Heart left ventricle (tissue), 16 donors: ENCODE data around the gene FAM240B. TPM values are rescaled to one million over a fixed set of nuclear protein-coding genes. Genes with fewer than 3 reads are reported as not detected.
A peak's percentile ranks its signal among the peaks of the same experiment; 100 is the strongest.

Experiments used
- ATAC-seq, 4 donors: fragments of 200-7000 bp; cut with Tn5 transposase; one replicate each; pipeline ENCODE4 v1.9.1; 2020 to 2022; ENCODE audit warnings: moderate library complexity in 4 of 4, mild to moderate bottlenecking in 3 of 4, moderate number of reproducible peaks in 1 of 4
- DNase-seq, 5 donors: peaks; one replicate each; pipeline ENCODE4 v3.0.0-alpha.2; 2020
- H3K27ac ChIP-seq, 12 donors: fragments of 200-600 bp; sonication (generic) in 4 of 12; one replicate each; pipeline versions ENCODE4 v1.5.0 to v1.8.0; 2016 to 2022; ENCODE audit warnings: mild to moderate bottlenecking in 2 of 12
- H3K27me3 ChIP-seq, 9 donors: fragments of 200-600 bp; sonication (generic) in 2 of 9; one replicate each; pipeline versions ENCODE4 v1.5.1 to v1.8.0; 2016 to 2022; ENCODE audit warnings: mild to moderate bottlenecking in 3 of 9
- H3K36me3 ChIP-seq, 9 donors: fragments of 200-600 bp; sonication (generic) in 2 of 9; one replicate each; pipeline versions ENCODE4 v1.5.0 to v1.8.0; 2018 to 2022; ENCODE audit warnings: mild to moderate bottlenecking in 2 of 9
- H3K4me1 ChIP-seq, 12 donors: fragments of 200-600 bp; sonication (generic) in 4 of 12; one replicate each; pipeline versions ENCODE4 v1.5.0 to v1.8.0; 2016 to 2022; ENCODE audit warnings: mild to moderate bottlenecking in 3 of 12
- H3K4me3 ChIP-seq, 12 donors: fragments of 200-600 bp; sonication (generic) in 4 of 12; one replicate each; pipeline versions ENCODE4 v1.5.0 to v1.8.0; 2017 to 2022; ENCODE audit warnings: mild to moderate bottlenecking in 9 of 12, moderate library complexity in 4 of 12
- H3K9me3 ChIP-seq, 12 donors: fragments of 200-600 bp; sonication (generic) in 4 of 12; one replicate each; pipeline versions ENCODE4 v1.5.0 to v1.8.0; 2016 to 2022; ENCODE audit warnings: mild to moderate bottlenecking in 1 of 12
- POLR2A ChIP-seq, 2 donors: fragments of 450-650 bp; IDR thresholded peaks; one replicate each; pipeline ENCODE4 v1.6.1; 2017; ENCODE audit warnings: antibody characterized with exemption in 2 of 2, mild to moderate bottlenecking in 2 of 2, moderate library complexity in 2 of 2
- WGBS, 4 donors: extraction: QIAGEN DNeasy Blood & Tissue Kit in 2 of 4; methylation state at CpG; one replicate each; pipeline versions ENCODE4 v1.1.5 to v1.1.7; 2013 to 2018; 5-methylcytosine and 5-hydroxymethylcytosine counted together
- intact Hi-C, 10 donors: fragments of 100-400 bp; cut with DNase I; formaldehyde crosslinking; loops; one replicate each; pipeline versions ENCODE4 v1.11.1 to v1.14.2; 2022
- polyA plus RNA-seq, 2 donors: library from polyadenylated mRNA; stranded (reverse); fragments of 200-250 nt; gene quantifications; one replicate each; pipeline ENCODE4 v1.2.3, GENCODE V29; 2013
- total RNA-seq, 9 donors: library from RNA; depleted of rRNA in 2 of 9; stranded (reverse); fragments of >200 nt in 2 of 9; fragmentation: NEBNext Ultra II Directional in 3 of 9; extraction: Animal tissue kit (Norgen Biotek cat#: 25700) in 3 of 9; gene quantifications; one replicate each; pipeline versions ENCODE4 v1.1.0 to v1.2.4, GENCODE V29; 2016 to 2023
- TF ChIP-seq, protein P1 (sequence below), 12 donors: fragments of 200-600 bp; sonication (generic) in 4 of 12; IDR thresholded peaks; one replicate each; pipeline versions ENCODE4 v1.5.0 to v1.8.0; 2018 to 2022; ENCODE audit warnings: antibody characterized with exemption in 12 of 12, mild to moderate bottlenecking in 5 of 12
- donor health status: ischemic (EF 13 %, LVEDD 7.1; RV severe dilation, severe dysfunction).
- donor health status: healthy with polysubstance abuse.
- donor health status: DM: no; HTN: yes; CAD: no.
- donor health status: DM: no; HTN: no; CAD: no.
- donor health status: ischemic (EF 25% LVEDD 6.9; RV normal size, moderate dysfunction).
- donor health status: ischemic (EF 25% LVEDD 5.7; RV mildly dilated, moderate dysfunction).
- donor health status: healthy.
- donor health status: DM: yes; HTN: yes; CAD: no.
- donor health status: ischemic (EF 35%, LVEDD 5.7; RV mildly dilated, moderate dysfunction).
- donor health status: nonischemic (EF 11% LVEDD 7.7; RV severe dilation, severe dysfunction).
- donor health status: DM: yes; HTN: yes; CAD: no.
- donor health status: PGD.
- donor health status: ischemic (EF 29% LVEDD 5.4; RV normal size, mild dysfunction).
- donor health status: nonischemic (EF 23%, LVEDD 6.1; RV moderate dilation, normal function).

The FAM240B gene
- total and polyA plus RNA-seq, 11 donors, result not detected

GRCh38 chr9:38675831-38676230 lies 44.1 kb downstream of the FAM240B start:
- peak overlapping the region in 1 of 12 donors; percentile 27 for H3K27ac ChIP-seq
- 73 to 89% (median 88%) methylated on average over 2 of the region's 2 CpGs for WGBS, 4 donors
- H3K27me3 ChIP-seq, result no peaks in the 10 kb centered on the region

GRCh38 chr9:38675211-38675610 lies 44.7 kb downstream of the FAM240B start:
- ATAC-seq (no peak), DNase-seq (no peak)
- H3K4me1 ChIP-seq, result peaks cover 0 to 16% (median 5%) of the 10 kb centered on the region in 12 donors
- H3K4me3 ChIP-seq, result no peak overlapping the region
- H3K36me3 ChIP-seq, result no peaks in the 10 kb centered on the region
- intact Hi-C loops, result loop anchor here in 3 of 10 donors (5.0 to 10.0 kb wide), 4 partner anchors 42 to 760 kb away; partner anchors contain the start of gene ANKRD18A (in 1 of the 3)
- H3K27ac ChIP-seq, result no peak overlapping the region
- WGBS, 4 donors, result 94 to 97% (median 95%) methylated on average over 6 of the region's 6 CpGs
- no peaks in the 10 kb centered on the region for H3K9me3 ChIP-seq
- H3K27me3 ChIP-seq, result no peaks in the 10 kb centered on the region
- TF ChIP-seq POLR2A (IDR thresholded peaks at IDR 0.05), result no peak
- TF ChIP-seq, protein P1, sequence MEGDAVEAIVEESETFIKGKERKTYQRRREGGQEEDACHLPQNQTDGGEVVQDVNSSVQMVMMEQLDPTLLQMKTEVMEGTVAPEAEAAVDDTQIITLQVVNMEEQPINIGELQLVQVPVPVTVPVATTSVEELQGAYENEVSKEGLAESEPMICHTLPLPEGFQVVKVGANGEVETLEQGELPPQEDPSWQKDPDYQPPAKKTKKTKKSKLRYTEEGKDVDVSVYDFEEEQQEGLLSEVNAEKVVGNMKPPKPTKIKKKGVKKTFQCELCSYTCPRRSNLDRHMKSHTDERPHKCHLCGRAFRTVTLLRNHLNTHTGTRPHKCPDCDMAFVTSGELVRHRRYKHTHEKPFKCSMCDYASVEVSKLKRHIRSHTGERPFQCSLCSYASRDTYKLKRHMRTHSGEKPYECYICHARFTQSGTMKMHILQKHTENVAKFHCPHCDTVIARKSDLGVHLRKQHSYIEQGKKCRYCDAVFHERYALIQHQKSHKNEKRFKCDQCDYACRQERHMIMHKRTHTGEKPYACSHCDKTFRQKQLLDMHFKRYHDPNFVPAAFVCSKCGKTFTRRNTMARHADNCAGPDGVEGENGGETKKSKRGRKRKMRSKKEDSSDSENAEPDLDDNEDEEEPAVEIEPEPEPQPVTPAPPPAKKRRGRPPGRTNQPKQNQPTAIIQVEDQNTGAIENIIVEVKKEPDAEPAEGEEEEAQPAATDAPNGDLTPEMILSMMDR (IDR thresholded peaks at IDR 0.05), result no peak

More at GRCh38 chr9:38675831-38676230, 44.1 kb downstream of the FAM240B start:
- Histone ChIP-seq H3K4me1 (peaks cover 0 to 14% (median 5%) of the 10 kb centered on the region in 12 donors), H3K4me3 (no peak overlapping the region), H3K36me3 (no peaks in the 10 kb centered on the region), H3K9me3 (no peaks in the 10 kb centered on the region)
- intact Hi-C loops, result loop anchor here in 3 of 10 donors (5.0 to 10.0 kb wide), 4 partner anchors 41 to 761 kb away; partner anchors contain the start of gene ANKRD18A (in 1 of the 3)
- no peak for ATAC-seq
- DNase-seq, result no peak
- TF ChIP-seq, protein P1 (IDR thresholded peaks at IDR 0.05), result no peak
- TF ChIP-seq POLR2A (IDR thresholded peaks at IDR 0.05), result no peak

DNA sequence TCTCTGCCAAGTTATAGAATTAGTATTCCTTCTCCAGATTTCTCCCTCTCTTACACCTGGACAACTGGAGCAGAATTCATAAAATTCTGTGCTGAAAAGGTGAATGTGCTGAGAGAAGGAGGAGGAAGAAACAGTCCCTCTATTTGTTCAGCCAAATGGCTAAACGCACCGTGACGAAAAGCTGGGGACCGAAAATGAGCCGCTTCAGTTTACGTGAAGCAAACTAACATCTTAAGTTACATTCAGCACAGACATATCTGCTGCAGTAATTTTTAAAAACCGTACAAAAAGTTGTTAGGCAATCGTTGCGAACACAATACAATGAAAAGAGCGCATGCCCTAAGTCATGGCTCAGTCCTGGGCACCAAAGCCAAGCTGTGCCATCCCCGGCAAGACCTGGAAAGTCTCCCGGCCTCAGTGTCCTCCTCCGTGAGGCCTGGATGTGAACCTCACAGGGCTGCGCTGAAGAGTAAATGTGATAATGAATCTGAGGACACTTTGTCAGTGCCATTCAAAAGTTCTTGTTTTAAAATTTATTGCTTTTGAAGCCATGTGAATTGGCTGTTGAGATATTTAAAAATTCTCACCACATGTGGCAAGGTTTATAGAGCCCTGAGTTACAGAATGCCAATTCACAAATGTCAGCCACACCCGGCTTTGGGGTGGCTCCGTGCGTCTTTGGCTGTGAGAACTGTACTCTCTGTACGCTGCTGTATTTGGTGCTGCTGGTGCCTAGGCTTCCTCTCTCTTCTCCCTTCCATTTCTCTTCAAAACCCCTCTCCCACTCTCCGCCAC lies 46.3 kb downstream of the FAM240B start:
- Histone ChIP-seq H3K36me3 (no peaks in the 10 kb centered on the region), H3K9me3 (no peaks in the 10 kb centered on the region), H3K4me3 (no peak overlapping the region), H3K27ac (no peak overlapping the region), H3K4me1 (peaks cover 0 to 16% (median 5%) of the 10 kb centered on the region in 12 donors), H3K27me3 (no peaks in the 10 kb centered on the region)
- no peak for DNase-seq
- intact Hi-C loops, result loop anchor here in 2 of 10 donors (10.0 kb wide), 3 partner anchors 49 to 759 kb away; partner anchors contain the start of gene ANKRD18A (in 1 of the 2)
- WGBS, 4 donors, result 91 to 96% (median 94%) methylated on average over 19 of the region's 19 CpGs
- ATAC-seq, result no peak
- TF ChIP-seq, protein P1 (IDR thresholded peaks at IDR 0.05), result no peak
- TF ChIP-seq POLR2A (IDR thresholded peaks at IDR 0.05), result no peak

DNA sequence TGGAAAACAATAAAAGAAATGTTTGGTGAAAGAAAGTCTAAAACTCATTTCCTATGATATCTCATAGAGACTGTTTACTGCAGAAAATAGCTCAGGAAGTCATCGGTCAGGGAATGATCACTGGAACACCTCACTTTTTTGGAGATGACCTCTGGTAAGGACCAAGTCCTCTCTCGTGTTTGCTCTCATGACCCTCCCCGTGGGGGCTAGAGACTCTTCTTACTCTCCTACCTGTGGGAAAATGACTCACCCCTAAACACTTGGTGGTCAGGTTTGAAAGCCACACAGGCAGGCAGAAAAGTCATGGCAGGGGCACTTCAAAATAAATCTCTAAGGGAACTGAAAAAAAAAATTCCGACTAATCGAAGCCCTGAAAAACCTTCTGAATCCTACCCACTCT lies 48.2 kb downstream of the FAM240B start:
- DNase-seq (no peak), ATAC-seq (no peak)
- H3K9me3 ChIP-seq, result no peaks in the 10 kb centered on the region
- intact Hi-C loops, result loop anchor here in 2 of 10 donors (10.0 kb wide), 3 partner anchors 47 to 757 kb away; partner anchors contain the start of gene ANKRD18A (in 1 of the 2)
- TF ChIP-seq POLR2A (IDR thresholded peaks at IDR 0.05), result no peak
- TF ChIP-seq, protein P1 (IDR thresholded peaks at IDR 0.05), result no peak
- H3K4me3 ChIP-seq, result no peak overlapping the region
- 77 to 85% (median 84%) methylated on average over 5 of the region's 5 CpGs for WGBS, 4 donors
- peak overlapping the region in 2 of 12 donors; percentile 8 to 32 for H3K27ac ChIP-seq
- H3K36me3 ChIP-seq, result no peaks in the 10 kb centered on the region
- no peaks in the 10 kb centered on the region for H3K27me3 ChIP-seq
- peaks cover 0 to 16% (median 5%) of the 10 kb centered on the region in 12 donors for H3K4me1 ChIP-seq
